SK-N-MC (cell line): Measurements from ENCODE around the gene TLR9.

Experiments
- EZH2 ChIP-seq: fragments of 200-600 bp; sonication (generic); IDR thresholded peaks from one replicate; pipeline ENCODE4 v1.6.1; 2017; ENCODE audit warnings: antibody characterized with exemption
- FOXP2 ChIP-seq: optimal IDR thresholded peaks from 2 replicates; pipeline ENCODE3; 2011; ENCODE audit warnings: mild to moderate bottlenecking, moderate library complexity; ENCODE audit not compliant: insufficient read depth; ENCODE audit errors: extremely low read length, control extremely low read depth
- POLR2AphosphoS5 ChIP-seq: IDR thresholded peaks from 2 replicates; pipeline ENCODE4 v1.6.1; 2012; ENCODE audit warnings: mild to moderate bottlenecking, low read depth, low read length, borderline replicate concordance

DNA sequence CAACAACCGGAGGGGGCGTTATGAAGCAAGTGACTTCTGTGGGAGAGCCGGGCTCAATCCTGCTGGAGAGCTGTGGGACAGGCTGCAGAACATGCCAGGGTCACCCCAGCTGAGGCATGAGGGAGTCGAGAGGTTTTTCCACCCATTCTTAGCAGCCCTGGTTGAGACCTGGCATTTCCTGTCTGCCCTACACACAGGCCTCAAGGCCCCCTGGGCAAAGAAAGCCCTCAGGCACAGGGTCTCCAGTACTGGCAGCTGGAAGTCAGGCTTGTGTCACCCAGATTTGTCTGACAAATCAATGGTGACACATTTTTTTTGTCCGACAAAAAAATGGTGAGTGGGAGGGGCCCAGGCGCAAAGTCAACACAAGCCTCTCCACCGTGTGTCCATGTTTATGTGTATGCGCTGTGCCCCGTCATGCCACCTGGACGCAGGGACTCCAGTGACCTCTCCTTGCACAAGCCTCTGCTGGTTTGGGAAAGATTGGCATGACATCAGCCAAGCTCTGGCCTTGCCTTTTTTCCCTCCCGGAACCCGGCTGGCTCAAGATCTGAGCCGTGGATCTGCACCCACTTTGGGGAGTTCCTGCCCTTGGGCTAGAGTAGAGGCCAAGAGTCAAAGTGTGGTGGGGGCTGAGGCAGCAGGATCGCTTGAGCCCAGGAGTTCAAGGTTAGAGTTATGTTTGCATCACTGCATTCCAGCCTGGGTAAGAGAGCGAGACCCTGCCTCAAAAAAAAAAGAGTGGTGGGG, 48.3 kb downstream of the TLR9 start:
- TF ChIP-seq EZH2 (no peak), POLR2AphosphoS5 (no peak), FOXP2 (no peak)
